Measurements from ENCODE around the gene EXOC6B.
"Not testable (repeated sequence)": the region's sequence is repeated elsewhere in the genome, so short reads cannot be mapped to it uniquely, and the experiment has no call there.

Gene EXOC6B

GRCh38 chr2:72457801-72458516 lies 367.9 kb downstream of the EXOC6B start:
- DNase-seq = no peak
- in situ Hi-C loops (cut with HindIII; ENCODE audit: low pct_ligation_motif_present, low pct_unique_long_range_greater_than_20kb, low sequenced_read_pairs) = no loop called here

- in situ Hi-C loops (cut with HindIII; ENCODE audit: low pct_ligation_motif_present, low pct_unique_long_range_greater_than_20kb, low sequenced_read_pairs) = no loop called here
- DNase-seq = no peak
Observed at GRCh38 chr2:72454189-72454588, 371.6 kb downstream of the EXOC6B start.

- no peak for DNase-seq
- in situ Hi-C loops (cut with HindIII; ENCODE audit: low pct_ligation_motif_present, low pct_unique_long_range_greater_than_20kb, low sequenced_read_pairs) = no loop called here
Observed at GRCh38 chr2:72442270-72442669, 383.6 kb downstream of the EXOC6B start.

- DNase-seq = no peak
Observed at GRCh38 chr2:72439892-72440291, 385.9 kb downstream of the EXOC6B start.

GRCh38 chr2:72438364-72438763 lies 387.5 kb downstream of the EXOC6B start:
- DNase-seq = no peak
- in situ Hi-C loops (cut with HindIII; ENCODE audit: low pct_ligation_motif_present, low pct_unique_long_range_greater_than_20kb, low sequenced_read_pairs) = no loop called here

More at GRCh38 chr2:72439892-72440291, 385.9 kb downstream of the EXOC6B start:
- in situ Hi-C loops (cut with HindIII; ENCODE audit: low pct_ligation_motif_present, low pct_unique_long_range_greater_than_20kb, low sequenced_read_pairs) = no loop called here

- in situ Hi-C loops (cut with HindIII; ENCODE audit: low pct_ligation_motif_present, low pct_unique_long_range_greater_than_20kb, low sequenced_read_pairs) = no loop called here
- DNase-seq = no peak
Observed at GRCh38 chr2:72431737-72432136, 394.1 kb downstream of the EXOC6B start.

GRCh38 chr2:72427022-72427861 lies 398.6 kb downstream of the EXOC6B start:
- in situ Hi-C loops (cut with HindIII; ENCODE audit: low pct_ligation_motif_present, low pct_unique_long_range_greater_than_20kb, low sequenced_read_pairs) = no loop called here
- DNase-seq = no peak

- in situ Hi-C loops (cut with HindIII; ENCODE audit: low pct_ligation_motif_present, low pct_unique_long_range_greater_than_20kb, low sequenced_read_pairs) = no loop called here
- no peak for DNase-seq
Observed at GRCh38 chr2:72425996-72426395, 399.8 kb downstream of the EXOC6B start.

GRCh38 chr2:72423756-72424155 lies 402.1 kb downstream of the EXOC6B start:
- in situ Hi-C loops (cut with HindIII; ENCODE audit: low pct_ligation_motif_present, low pct_unique_long_range_greater_than_20kb, low sequenced_read_pairs) = no loop called here
- no peak for DNase-seq

GRCh38 chr2:72421771-72422379 lies 404.0 kb downstream of the EXOC6B start:
- in situ Hi-C loops (cut with HindIII; ENCODE audit: low pct_ligation_motif_present, low pct_unique_long_range_greater_than_20kb, low sequenced_read_pairs); DNase-seq: not testable (repeated sequence)

- in situ Hi-C loops (cut with HindIII; ENCODE audit: low pct_ligation_motif_present, low pct_unique_long_range_greater_than_20kb, low sequenced_read_pairs) = no loop called here
- DNase-seq = no peak
Observed at GRCh38 chr2:72415781-72416475, 409.9 kb downstream of the EXOC6B start.

- in situ Hi-C loops (cut with HindIII; ENCODE audit: low pct_ligation_motif_present, low pct_unique_long_range_greater_than_20kb, low sequenced_read_pairs) = no loop called here
- DNase-seq = no peak
Observed at GRCh38 chr2:72415241-72415661, 410.6 kb downstream of the EXOC6B start.

- no peak for DNase-seq
- in situ Hi-C loops (cut with HindIII; ENCODE audit: low pct_ligation_motif_present, low pct_unique_long_range_greater_than_20kb, low sequenced_read_pairs) = no loop called here
Observed at GRCh38 chr2:72414137-72414760, 411.6 kb downstream of the EXOC6B start.

- in situ Hi-C loops (cut with HindIII; ENCODE audit: low pct_ligation_motif_present, low pct_unique_long_range_greater_than_20kb, low sequenced_read_pairs) = no loop called here
- no peak for DNase-seq
Observed at GRCh38 chr2:72413716-72414115, 412.1 kb downstream of the EXOC6B start.

- DNase-seq = no peak
- in situ Hi-C loops (cut with HindIII; ENCODE audit: low pct_ligation_motif_present, low pct_unique_long_range_greater_than_20kb, low sequenced_read_pairs) = no loop called here
Observed at GRCh38 chr2:72412214-72412613, 413.6 kb downstream of the EXOC6B start.

GRCh38 chr2:72399879-72400278 lies 426.0 kb downstream of the EXOC6B start:
- DNase-seq = no peak
- in situ Hi-C loops (cut with HindIII; ENCODE audit: low pct_ligation_motif_present, low pct_unique_long_range_greater_than_20kb, low sequenced_read_pairs) = no loop called here

- in situ Hi-C loops (cut with HindIII; ENCODE audit: low pct_ligation_motif_present, low pct_unique_long_range_greater_than_20kb, low sequenced_read_pairs) = no loop called here
- no peak for DNase-seq
Observed at GRCh38 chr2:72395096-72395495, 430.7 kb downstream of the EXOC6B start.

- DNase-seq = no peak
- in situ Hi-C loops (cut with HindIII; ENCODE audit: low pct_ligation_motif_present, low pct_unique_long_range_greater_than_20kb, low sequenced_read_pairs) = no loop called here
Observed at GRCh38 chr2:72394541-72395070, 431.2 kb downstream of the EXOC6B start.

Data from ACHN (cell line).